Activated CD4-positive, alpha-beta T cell treated with anti-CD3 and anti-CD28 coated beads, Interleukin-2, amount 50 U/mL, for 48 hours (primary cell): ENCODE measurements around the gene EIF3CL.
"Not testable (repeated sequence)": the region's sequence is repeated elsewhere in the genome, so short reads cannot be mapped to it uniquely, and the experiment has no call there.

ENCODE experiments used
- DNase-seq, 2 experiments: peaks; one replicate each; pipeline ENCODE4 v3.0.0-alpha.2; 2020

The EIF3CL gene, protein sequence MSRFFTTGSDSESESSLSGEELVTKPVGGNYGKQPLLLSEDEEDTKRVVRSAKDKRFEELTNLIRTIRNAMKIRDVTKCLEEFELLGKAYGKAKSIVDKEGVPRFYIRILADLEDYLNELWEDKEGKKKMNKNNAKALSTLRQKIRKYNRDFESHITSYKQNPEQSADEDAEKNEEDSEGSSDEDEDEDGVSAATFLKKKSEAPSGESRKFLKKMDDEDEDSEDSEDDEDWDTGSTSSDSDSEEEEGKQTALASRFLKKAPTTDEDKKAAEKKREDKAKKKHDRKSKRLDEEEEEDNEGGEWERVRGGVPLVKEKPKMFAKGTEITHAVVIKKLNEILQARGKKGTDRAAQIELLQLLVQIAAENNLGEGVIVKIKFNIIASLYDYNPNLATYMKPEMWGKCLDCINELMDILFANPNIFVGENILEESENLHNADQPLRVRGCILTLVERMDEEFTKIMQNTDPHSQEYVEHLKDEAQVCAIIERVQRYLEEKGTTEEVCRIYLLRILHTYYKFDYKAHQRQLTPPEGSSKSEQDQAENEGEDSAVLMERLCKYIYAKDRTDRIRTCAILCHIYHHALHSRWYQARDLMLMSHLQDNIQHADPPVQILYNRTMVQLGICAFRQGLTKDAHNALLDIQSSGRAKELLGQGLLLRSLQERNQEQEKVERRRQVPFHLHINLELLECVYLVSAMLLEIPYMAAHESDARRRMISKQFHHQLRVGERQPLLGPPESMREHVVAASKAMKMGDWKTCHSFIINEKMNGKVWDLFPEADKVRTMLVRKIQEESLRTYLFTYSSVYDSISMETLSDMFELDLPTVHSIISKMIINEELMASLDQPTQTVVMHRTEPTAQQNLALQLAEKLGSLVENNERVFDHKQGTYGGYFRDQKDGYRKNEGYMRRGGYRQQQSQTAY

DNA sequence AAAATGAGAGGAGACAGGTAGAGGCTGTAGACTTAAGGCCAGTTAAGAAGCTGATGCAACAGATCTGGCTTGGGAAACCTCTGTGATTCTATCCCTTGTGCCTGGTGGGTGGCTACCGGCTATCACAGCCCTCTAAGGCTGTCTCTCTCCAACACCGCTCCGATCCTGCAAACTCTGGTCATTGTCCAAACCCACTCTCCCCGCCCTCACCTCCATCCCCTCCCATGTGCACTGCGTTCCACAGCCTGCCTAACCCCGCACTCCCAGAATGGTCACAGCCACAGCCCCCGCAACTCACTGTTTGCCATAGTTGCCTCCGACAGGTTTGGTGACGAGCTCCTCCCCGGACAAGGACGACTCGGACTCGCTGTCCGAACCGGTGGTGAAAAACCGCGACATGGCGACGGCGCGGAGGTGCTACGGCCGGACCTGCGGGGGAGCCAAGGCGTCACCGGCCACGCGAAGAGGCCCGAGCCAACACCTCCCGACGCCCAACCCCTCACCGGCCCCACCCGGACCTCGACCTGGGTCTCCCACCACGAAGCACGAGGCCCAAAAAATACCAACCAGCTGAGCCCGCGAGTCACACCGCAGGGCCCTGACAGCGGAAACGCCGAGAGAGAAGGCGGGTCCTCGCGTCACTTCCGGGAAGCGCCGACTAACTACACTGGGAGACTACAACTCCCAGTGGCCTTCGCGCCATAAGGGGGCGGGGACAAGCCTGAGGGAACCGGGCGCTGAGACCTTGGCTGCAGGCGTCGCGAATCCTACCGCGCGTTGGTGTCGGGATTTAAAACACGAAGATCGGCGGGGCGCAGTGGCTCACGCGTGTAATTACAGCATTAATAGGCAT is at the start of gene EIF3CL:
Gene EIF3CL, minus strand, starts transcription at position 622 of the 853 bp plus-strand sequence. Its CDS starts 223 bp downstream, at position 399.
- DNase-seq = not testable (repeated sequence)

DNA sequence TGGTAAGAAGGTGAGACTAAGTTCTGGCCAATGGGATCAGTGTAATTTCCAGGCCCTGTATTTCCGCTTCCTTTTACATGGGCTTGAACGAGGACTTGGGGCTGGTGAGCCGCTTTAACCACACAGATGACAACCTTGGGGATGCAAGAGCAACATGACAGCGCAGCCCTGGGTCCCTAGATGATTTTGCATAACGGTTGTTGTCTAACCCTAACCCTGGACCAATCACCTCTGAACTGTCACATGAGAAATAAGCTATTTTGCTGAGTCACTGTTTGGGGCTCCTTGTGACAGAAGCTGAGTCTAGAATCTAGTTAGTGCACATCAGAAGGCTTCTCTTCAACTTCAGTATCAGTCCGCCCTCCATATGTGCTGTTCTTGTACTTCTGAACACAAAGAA is 43.4 kb upstream of the EIF3CL start:
- not testable (repeated sequence) for DNase-seq

- DNase-seq = not testable (repeated sequence)
Observed at GRCh38 chr16:28446388-28446787, 42.7 kb upstream of the EIF3CL start.

GRCh38 chr16:28443943-28444342 is 40.3 kb upstream of the EIF3CL start:
- not testable (repeated sequence) for DNase-seq

DNA sequence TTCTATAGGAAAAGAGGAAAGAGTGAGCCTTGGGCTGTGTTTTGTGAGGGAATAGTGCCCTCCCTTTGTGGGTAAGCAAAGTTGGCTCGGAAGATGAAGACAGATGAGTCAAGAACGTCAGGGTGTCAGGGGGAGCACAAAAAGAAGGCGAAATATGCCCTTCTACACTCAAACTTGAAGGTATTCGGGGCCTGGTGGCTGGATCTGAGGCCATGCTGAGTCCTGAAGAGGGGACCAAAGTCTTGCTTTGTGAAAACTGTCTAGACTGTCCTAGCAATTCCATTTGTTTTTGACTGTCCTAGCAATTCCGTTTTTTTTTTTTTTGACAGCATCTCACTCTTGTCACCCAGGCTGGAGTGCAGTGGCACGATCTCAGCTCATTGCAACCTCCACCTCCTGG is 35.3 kb upstream of the EIF3CL start:
- DNase-seq = not testable (repeated sequence)

GRCh38 chr16:28435340-28435739 is 31.7 kb upstream of the EIF3CL start:
- DNase-seq = not testable (repeated sequence)

- not testable (repeated sequence) for DNase-seq
Observed at GRCh38 chr16:28426060-28426680, 22.5 kb upstream of the EIF3CL start.

DNA sequence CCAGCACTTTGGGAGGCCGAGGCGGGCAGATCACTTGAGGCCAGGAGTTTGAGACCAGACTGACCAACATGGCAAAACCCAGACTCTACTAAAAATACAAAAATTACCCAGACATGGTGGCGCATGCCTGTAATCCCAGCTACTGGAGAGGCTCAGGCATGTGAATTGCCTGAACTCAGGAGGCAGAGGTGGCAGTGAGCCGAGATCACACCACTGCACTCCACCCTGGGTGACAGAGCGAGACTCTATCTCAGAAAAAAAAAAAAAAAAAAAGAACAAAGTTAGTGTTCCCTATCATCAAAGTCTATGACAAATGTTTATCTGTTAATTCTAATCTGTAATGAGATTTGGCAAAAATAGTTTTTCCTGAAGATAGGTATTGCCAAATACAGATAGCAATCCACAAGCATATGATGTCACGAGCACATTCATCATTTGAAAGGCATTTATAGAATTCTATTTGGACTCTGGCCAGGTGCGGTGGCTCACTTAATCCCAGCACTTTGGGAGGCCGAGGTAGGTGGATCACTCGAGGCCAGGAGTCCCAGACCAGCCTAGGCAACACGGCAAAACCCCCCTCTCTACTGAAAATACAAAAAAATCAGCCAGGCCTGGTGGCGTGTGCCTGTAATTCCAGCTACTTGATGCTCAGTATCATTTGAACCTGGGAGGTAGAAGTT is 17.6 kb upstream of the EIF3CL start:
- DNase-seq = not testable (repeated sequence)

DNA sequence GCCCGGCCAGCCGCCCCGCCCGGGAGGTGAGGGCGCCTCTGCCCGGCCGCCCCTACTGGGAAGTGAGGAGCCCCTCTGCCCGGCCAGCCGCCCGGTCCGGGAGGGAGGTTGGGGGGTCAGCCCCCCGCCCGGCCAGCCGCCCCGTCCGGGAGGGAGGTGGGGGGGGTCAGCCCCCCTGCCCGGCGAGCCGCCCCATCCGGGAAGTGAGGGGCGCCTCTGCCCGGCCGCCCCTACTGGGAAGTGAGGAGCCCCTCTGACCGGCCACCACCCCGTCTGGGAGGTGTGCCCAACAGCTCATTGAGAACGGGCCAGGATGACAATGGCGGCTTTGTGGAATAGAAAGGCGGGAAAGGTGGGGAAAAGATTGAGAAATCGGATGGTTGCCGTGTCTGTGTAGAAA is 13.4 kb upstream of the EIF3CL start:
- not testable (repeated sequence) for DNase-seq

GRCh38 chr16:28414530-28414929 is 10.9 kb upstream of the EIF3CL start:
- DNase-seq = not testable (repeated sequence)

DNA sequence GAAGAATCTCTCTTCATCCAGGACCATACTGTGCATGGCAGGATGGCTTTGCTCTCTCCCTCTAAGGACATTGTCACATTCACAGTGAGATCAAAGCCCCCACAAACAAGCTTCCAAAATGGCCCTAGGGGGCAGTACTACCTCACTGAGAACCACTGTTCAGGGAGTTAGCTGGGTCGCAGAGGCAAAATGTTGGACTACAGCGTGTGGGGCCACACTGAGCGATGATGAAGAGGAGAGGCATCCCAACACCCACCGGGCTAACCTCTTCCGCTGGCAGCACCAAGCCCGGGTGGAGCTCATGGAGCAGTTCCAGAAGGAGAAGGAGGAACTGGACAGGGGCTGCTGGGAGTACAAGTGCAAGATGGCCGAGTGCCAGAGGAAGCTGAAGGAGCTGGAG is 9.9 kb upstream of the EIF3CL start:
- DNase-seq = not testable (repeated sequence)

GRCh38 chr16:28392054-28392453 is 11.6 kb downstream of the EIF3CL start:
- DNase-seq = not testable (repeated sequence)

GRCh38 chr16:28382177-28382867 is 21.3 kb downstream of the EIF3CL start:
- DNase-seq = not testable (repeated sequence)

- not testable (repeated sequence) for DNase-seq
Observed at GRCh38 chr16:28377822-28378221, 25.8 kb downstream of the EIF3CL start.

GRCh38 chr16:28377108-28377625 is 26.5 kb downstream of the EIF3CL start:
- not testable (repeated sequence) for DNase-seq

DNA sequence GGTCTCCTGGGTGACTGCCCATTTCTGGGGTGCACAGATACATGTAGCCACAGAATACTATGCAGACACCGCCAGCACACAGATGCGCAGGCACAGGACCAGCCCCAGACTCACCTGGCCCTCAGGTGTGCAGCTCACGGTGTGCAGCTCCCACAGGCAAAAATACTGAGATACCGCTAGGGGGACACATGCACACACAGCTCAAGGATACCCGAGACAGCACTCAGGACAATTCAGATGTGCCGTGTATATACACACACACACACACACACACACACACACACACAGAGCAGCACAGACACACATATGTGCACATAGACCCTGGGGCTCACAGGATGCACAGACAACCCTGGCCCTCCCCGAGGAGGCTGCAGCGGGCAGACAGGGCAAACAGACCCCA is 28.5 kb downstream of the EIF3CL start:
- DNase-seq = not testable (repeated sequence)

GRCh38 chr16:28374281-28374680 is 29.4 kb downstream of the EIF3CL start:
- not testable (repeated sequence) for DNase-seq

- not testable (repeated sequence) for DNase-seq
Observed at GRCh38 chr16:28367926-28368325, 35.7 kb downstream of the EIF3CL start.

GRCh38 chr16:28364268-28365173 is 39.1 kb downstream of the EIF3CL start:
- DNase-seq = not testable (repeated sequence)
